Panc1 (cell line): ENCODE measurements around the gene GPNMB.
"Not testable (repeated sequence)": the region's sequence is repeated elsewhere in the genome, so short reads cannot be mapped to it uniquely, and the experiment has no call there.

Source experiments
- POLR2AphosphoS5 ChIP-seq: IDR thresholded peaks from 2 replicates; pipeline ENCODE4 v1.6.1; 2012; ENCODE audit warnings: mild to moderate bottlenecking, low read depth, low read length, moderate library complexity
- REST ChIP-seq, 2 experiments: IDR thresholded peaks; 2 replicates each; pipeline ENCODE4 v1.6.1; 2011 to 2012; ENCODE audit warnings: low read depth in 2 of 2, control low read depth in 1 of 2, low read length in 1 of 2, mild to moderate bottlenecking in 1 of 2, moderate library complexity in 1 of 2; ENCODE audit not compliant: insufficient read depth in 1 of 2
- SIN3A ChIP-seq: IDR thresholded peaks from 2 replicates; pipeline ENCODE4 v1.6.1; 2012; ENCODE audit warnings: low read depth, mild to moderate bottlenecking, low read length, moderate library complexity, borderline replicate concordance; ENCODE audit not compliant: insufficient read depth
- TCF7L2 ChIP-seq: IDR thresholded peaks from 2 replicates; pipeline ENCODE4 v1.6.1; 2011; ENCODE audit warnings: mild to moderate bottlenecking, low read depth, low read length, inconsistent platforms
- TF ChIP-seq, protein P1 (sequence below): fragments of 450-650 bp; IDR thresholded peaks from 2 replicates; pipeline ENCODE4 v1.5.1; 2017; ENCODE audit warnings: mild to moderate bottlenecking

GRCh38 chr7:23224364-23224763, 22.2 kb upstream of the GPNMB start:
- TF ChIP-seq, protein P1, sequence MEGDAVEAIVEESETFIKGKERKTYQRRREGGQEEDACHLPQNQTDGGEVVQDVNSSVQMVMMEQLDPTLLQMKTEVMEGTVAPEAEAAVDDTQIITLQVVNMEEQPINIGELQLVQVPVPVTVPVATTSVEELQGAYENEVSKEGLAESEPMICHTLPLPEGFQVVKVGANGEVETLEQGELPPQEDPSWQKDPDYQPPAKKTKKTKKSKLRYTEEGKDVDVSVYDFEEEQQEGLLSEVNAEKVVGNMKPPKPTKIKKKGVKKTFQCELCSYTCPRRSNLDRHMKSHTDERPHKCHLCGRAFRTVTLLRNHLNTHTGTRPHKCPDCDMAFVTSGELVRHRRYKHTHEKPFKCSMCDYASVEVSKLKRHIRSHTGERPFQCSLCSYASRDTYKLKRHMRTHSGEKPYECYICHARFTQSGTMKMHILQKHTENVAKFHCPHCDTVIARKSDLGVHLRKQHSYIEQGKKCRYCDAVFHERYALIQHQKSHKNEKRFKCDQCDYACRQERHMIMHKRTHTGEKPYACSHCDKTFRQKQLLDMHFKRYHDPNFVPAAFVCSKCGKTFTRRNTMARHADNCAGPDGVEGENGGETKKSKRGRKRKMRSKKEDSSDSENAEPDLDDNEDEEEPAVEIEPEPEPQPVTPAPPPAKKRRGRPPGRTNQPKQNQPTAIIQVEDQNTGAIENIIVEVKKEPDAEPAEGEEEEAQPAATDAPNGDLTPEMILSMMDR = not testable (repeated sequence)
- TF ChIP-seq REST (IDR thresholded peaks at IDR 0.05; ENCODE audit: insufficient read depth in 1 of 2, low read depth in 2 of 2, low read length in 1 of 2); POLR2AphosphoS5; SIN3A; TCF7L2: not testable (repeated sequence)
